ENCODE measurements around the gene CELSR3.

CELSR3 gene

GRCh38 chr3:48598323-48599076 is 64.2 kb downstream of the CELSR3 start:
- no peak for DNase-seq

GRCh38 chr3:48597408-48597800 is 65.3 kb downstream of the CELSR3 start:
- no peak for DNase-seq

- no peak for DNase-seq
Observed at GRCh38 chr3:48596676-48597407, 65.8 kb downstream of the CELSR3 start.

- DNase-seq = no peak
Observed at GRCh38 chr3:48596157-48596556, 66.5 kb downstream of the CELSR3 start.

- DNase-seq = no peak
Observed at GRCh38 chr3:48595526-48596121, 67.1 kb downstream of the CELSR3 start.

GRCh38 chr3:48595075-48595525 is 67.6 kb downstream of the CELSR3 start, which contains the start of gene COL7A1:
COL7A1 (minus strand) TSS chr3:48595329; CDS start chr3:48595159, 170 bp downstream.
- DNase-seq = no peak

GRCh38 chr3:48594417-48595049 is 68.2 kb downstream of the CELSR3 start:
- DNase-seq = no peak

GRCh38 chr3:48593337-48593736 is 69.3 kb downstream of the CELSR3 start:
- no peak for DNase-seq

- DNase-seq = no peak
Observed at GRCh38 chr3:48592519-48593087, 70.1 kb downstream of the CELSR3 start.

- no peak for DNase-seq
Observed at GRCh38 chr3:48591886-48592518, 70.7 kb downstream of the CELSR3 start.

GRCh38 chr3:48591436-48591835 is 71.2 kb downstream of the CELSR3 start:
- DNase-seq = no peak

GRCh38 chr3:48588230-48588629 is 74.5 kb downstream of the CELSR3 start:
- DNase-seq = no peak

- no peak for DNase-seq
Observed at GRCh38 chr3:48587686-48588085, 75.0 kb downstream of the CELSR3 start.
